Neural progenitor cell (in vitro differentiated cells): ENCODE results near the gene TLR1.

Experiments
- EZH2 ChIP-seq: fragments of 200-600 bp; sonication (generic); IDR thresholded peaks from 2 replicates; pipeline ENCODE4 v1.6.1; 2017; ENCODE audit warnings: antibody characterized with exemption, mild to moderate bottlenecking, moderate library complexity
- TF ChIP-seq, protein P1 (sequence below): fragments of 200-600 bp; sonication (generic); IDR thresholded peaks from 2 replicates; pipeline ENCODE4 v1.5.1; 2017; ENCODE audit warnings: antibody characterized with exemption, mild to moderate bottlenecking

DNA sequence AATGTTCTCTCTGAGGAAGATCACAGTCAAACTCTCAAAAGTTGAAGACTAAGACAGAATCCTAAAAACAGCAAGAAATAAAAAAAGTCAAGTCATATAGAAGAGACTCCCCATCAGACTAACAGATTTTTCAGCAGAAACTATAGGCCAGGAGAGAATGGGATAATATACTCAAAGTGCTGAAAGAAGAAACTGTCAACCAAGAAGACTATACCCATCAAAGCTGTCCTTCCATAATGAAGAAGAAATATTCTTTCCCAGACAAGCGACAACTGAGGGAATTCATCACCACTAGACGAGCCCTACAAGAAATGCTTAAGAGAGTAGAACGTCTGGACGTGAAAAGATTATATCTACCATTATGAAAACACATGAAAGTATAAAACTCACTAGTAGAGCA, 30.0 kb upstream of the TLR1 start:
- TF ChIP-seq EZH2: no peak
- TF ChIP-seq, protein P1, sequence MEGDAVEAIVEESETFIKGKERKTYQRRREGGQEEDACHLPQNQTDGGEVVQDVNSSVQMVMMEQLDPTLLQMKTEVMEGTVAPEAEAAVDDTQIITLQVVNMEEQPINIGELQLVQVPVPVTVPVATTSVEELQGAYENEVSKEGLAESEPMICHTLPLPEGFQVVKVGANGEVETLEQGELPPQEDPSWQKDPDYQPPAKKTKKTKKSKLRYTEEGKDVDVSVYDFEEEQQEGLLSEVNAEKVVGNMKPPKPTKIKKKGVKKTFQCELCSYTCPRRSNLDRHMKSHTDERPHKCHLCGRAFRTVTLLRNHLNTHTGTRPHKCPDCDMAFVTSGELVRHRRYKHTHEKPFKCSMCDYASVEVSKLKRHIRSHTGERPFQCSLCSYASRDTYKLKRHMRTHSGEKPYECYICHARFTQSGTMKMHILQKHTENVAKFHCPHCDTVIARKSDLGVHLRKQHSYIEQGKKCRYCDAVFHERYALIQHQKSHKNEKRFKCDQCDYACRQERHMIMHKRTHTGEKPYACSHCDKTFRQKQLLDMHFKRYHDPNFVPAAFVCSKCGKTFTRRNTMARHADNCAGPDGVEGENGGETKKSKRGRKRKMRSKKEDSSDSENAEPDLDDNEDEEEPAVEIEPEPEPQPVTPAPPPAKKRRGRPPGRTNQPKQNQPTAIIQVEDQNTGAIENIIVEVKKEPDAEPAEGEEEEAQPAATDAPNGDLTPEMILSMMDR: no peak
